ENCODE measurements around the gene CALCB.
"Not testable (repeated sequence)": the region's sequence is repeated elsewhere in the genome, so short reads cannot be mapped to it uniquely, and the experiment has no call there.

The CALCB gene

GRCh38 chr11:15055620-15056356 lies 17.6 kb upstream of the CALCB start:
- Histone ChIP-seq H3K27me3 (no peaks in the 10 kb centered on the region), H3K9me3 (no peaks in the 10 kb centered on the region), H3K36me3 (no peaks in the 10 kb centered on the region), H3K4me1 (no peaks in the 10 kb centered on the region), H3K4me3 (ENCODE audit: low read depth, low read length) (no peak overlapping the region)
- TF ChIP-seq CTCF (IDR thresholded peaks at IDR 0.05; ENCODE audit: low read depth, low read length), result no peak
- no peak for DNase-seq

GRCh38 chr11:15057329-15057728 lies 16.1 kb upstream of the CALCB start:
- H3K4me1 ChIP-seq, result no peaks in the 10 kb centered on the region
- H3K27me3 ChIP-seq, result no peaks in the 10 kb centered on the region
- H3K4me3 ChIP-seq (ENCODE audit: low read depth, low read length), result no peak overlapping the region

GRCh38 chr11:15059132-15059915 lies 14.1 kb upstream of the CALCB start:
- DNase-seq, result no peak
- no peaks in the 10 kb centered on the region for H3K27me3 ChIP-seq
- TF ChIP-seq CTCF (IDR thresholded peaks at IDR 0.05; ENCODE audit: low read depth, low read length), result no peak

More at GRCh38 chr11:15057329-15057728, 16.1 kb upstream of the CALCB start:
- Histone ChIP-seq H3K36me3 (no peaks in the 10 kb centered on the region), H3K9me3 (no peaks in the 10 kb centered on the region)
- no peak for DNase-seq
- no peak for TF ChIP-seq CTCF (IDR thresholded peaks at IDR 0.05; ENCODE audit: low read depth, low read length)

GRCh38 chr11:15062599-15062998 lies 10.8 kb upstream of the CALCB start:
- H3K27me3 ChIP-seq, result no peaks in the 10 kb centered on the region
- H3K4me1 ChIP-seq, result no peaks in the 10 kb centered on the region
- no peaks in the 10 kb centered on the region for H3K36me3 ChIP-seq
- TF ChIP-seq CTCF (IDR thresholded peaks at IDR 0.05; ENCODE audit: low read depth, low read length), result no peak
- DNase-seq, result no peak
- H3K9me3 ChIP-seq, result no peaks in the 10 kb centered on the region
- no peak overlapping the region for H3K4me3 ChIP-seq (ENCODE audit: low read depth, low read length)

More at GRCh38 chr11:15059132-15059915, 14.1 kb upstream of the CALCB start:
- Histone ChIP-seq H3K9me3 (no peaks in the 10 kb centered on the region), H3K4me1 (no peaks in the 10 kb centered on the region), H3K36me3 (no peaks in the 10 kb centered on the region), H3K4me3 (ENCODE audit: low read depth, low read length) (no peak overlapping the region)

- H3K27me3 ChIP-seq, result peaks cover 17% of the 10 kb centered on the region
- not testable (repeated sequence) for H3K4me3 ChIP-seq (ENCODE audit: low read depth, low read length); DNase-seq; H3K36me3 ChIP-seq; H3K9me3 ChIP-seq; H3K4me1 ChIP-seq
Measured at GRCh38 chr11:15069751-15070150, 3.6 kb upstream of the CALCB start.

- DNase-seq, result no peak
- no peaks in the 10 kb centered on the region for H3K9me3 ChIP-seq
- TF ChIP-seq CTCF (IDR thresholded peaks at IDR 0.05; ENCODE audit: low read depth, low read length), result no peak
- H3K36me3 ChIP-seq, result no peaks in the 10 kb centered on the region
- no peak overlapping the region for H3K4me3 ChIP-seq (ENCODE audit: low read depth, low read length)
- H3K4me1 ChIP-seq, result no peaks in the 10 kb centered on the region
- H3K27me3 ChIP-seq, result peaks cover 17% of the 10 kb centered on the region
Measured at GRCh38 chr11:15071556-15072255, 1.7 kb upstream of the CALCB start.

Data from BE2C (cell line).